ENCODE results near the gene RAB26.
A peak's percentile ranks its signal among the peaks of the same experiment; 100 is the strongest.

RAB26 gene

DNA sequence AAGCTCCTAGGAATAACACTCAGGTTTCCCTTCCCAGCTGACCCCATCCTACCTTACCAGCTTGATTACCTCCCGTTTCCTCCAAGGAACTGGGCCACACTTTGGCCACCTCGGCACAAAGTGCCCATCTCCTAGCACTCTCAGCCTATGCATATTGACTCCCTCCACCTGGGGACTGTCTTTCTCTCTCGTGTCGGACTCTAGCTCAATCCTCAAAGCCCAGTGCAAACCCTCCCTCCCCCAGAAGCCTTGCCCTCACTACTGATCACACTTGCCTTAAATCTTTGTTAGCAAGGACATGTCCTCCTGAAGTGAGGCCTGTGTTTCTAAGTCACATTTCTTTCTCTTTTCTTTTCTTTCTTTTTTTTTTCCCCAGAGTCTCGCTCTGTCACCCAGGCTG, 2.6 kb upstream of the RAB26 start:
- DNase-seq: no peak

DNA sequence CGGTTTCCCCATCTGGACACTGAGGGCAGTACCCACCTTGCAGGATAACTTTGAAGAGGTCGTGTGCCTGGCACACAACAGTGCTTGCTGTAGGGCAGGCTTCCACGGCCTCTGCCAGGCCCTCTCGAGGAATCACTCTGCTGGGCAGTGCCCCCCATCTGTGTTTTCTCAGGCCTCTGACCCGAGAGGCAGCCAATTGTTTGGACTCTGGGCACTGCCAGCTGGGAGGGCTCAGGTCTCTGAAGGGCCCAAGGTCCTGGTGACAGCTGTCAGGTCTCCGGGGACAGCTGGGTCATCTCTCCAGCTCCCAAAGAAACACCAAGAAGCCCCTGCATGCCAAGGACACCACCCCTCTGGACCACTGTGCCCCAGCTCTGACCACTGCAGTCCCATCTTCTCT, 1.0 kb upstream of the RAB26 start:
- DNase-seq: no peak

DNA sequence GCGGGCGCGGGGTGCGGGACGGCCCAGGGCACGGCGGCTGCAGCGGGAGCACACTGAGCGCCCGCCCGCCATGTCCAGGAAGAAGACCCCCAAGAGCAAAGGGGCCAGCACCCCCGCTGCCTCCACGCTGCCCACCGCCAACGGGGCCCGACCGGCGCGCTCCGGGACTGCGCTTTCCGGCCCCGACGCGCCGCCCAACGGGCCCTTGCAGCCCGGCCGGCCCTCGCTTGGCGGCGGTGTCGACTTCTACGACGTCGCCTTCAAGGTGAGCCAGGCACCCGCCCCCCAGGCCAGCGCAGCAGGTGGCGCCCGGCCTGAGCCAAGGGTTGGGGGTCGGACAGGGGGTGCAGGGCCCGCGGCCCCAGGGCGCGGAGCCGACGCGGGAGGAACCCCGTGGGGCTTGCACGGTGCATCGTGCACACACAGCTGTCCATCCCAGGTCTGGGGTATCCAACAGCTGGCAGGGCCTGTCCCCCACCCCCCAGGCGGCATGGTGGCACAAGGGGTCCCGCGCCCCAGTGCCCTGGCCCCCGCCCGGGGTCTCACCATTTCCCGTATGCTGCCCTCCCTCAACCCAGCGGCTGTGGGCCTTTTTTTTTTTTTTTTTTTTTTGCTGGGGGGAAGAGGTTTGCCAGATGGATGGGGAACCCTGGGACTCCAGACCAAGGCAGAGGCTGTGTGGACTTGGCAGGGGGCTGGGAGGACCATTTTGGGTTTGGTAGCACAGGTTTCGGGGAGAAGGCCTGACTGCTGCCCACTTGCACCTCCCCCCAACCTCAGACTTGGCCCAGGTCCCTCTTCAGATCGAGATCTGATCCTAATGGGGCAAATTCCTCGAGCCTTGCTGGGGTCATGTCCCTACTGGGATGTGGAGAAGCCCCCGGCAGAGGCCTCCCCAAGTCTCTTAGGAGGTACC, 547 bp downstream of the RAB26 start:
- no peak for DNase-seq

DNA sequence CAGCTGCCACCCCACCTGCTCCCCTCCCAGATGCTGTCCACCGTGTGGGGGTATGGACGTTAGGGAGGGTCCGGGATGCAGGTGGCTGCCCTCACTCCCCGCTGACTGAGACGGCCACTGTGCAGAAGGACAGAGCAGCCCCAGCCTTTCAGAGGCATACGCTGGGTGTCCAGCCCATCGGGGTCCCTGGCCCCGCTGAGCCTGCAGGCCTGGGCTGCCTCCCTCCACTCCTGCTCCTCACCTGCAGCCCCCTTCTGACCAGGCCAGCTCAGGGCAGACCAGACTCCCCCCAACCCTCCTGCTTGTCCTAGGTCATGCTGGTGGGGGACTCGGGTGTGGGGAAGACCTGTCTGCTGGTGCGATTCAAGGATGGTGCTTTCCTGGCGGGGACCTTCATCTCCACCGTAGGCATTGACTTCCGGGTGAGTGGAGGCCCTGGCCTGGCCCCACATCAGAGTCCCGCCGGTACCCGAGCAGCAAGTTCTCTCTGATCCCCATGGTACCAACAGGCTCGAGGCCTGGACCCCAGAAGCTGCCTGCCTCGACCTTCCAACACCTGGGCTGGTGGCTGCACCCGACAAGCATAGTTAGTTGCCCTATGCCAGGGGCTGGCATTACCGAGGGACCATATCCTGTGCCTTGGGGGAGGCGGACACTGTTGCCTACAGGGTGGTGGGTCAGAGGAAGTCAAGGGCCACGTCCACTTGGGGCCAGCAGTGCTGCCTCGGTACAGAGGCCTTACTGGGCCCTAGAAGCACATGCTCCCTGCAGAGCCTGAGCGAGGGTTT, 1.4 kb downstream of the RAB26 start:
- DNase-seq: no peak

DNA sequence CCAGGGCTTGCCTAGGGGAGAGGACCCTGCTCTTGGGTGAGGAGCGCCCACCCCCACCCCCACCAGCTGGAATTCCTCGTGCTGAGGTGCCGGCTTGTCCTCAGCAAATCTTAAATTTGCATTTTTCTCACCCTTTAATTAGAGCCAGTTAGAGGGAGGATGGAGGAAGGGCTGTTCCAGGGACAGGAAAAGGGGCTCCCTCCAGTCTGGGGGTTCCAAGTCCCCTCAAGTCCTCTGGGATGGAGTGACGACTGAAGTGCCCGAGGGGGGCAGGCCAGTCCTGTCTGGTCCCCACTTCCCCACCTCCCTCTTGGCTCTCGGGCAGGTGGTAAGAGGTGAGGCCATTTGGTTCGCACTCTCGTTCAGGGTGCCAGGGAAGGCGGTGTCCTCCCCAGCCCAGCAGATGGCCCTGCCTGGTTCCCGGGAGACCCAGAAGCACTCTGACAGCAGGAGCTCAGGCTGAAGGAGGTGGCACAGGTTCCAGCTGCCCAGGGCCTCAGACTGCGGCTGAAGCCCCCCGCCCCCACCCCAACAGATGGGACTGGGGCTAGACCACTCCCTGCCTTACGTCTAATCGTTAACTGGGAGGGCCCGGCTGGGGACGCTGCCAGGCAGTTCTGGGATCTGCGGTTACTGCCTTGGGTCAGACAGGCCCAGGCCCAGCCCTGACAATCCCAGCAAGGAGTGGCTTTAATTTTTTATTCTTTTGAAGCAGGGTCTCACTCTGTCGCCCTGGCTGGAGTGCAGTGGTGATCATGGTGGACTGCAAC, 2.2 kb downstream of the RAB26 start:
- no peak for DNase-seq

DNA sequence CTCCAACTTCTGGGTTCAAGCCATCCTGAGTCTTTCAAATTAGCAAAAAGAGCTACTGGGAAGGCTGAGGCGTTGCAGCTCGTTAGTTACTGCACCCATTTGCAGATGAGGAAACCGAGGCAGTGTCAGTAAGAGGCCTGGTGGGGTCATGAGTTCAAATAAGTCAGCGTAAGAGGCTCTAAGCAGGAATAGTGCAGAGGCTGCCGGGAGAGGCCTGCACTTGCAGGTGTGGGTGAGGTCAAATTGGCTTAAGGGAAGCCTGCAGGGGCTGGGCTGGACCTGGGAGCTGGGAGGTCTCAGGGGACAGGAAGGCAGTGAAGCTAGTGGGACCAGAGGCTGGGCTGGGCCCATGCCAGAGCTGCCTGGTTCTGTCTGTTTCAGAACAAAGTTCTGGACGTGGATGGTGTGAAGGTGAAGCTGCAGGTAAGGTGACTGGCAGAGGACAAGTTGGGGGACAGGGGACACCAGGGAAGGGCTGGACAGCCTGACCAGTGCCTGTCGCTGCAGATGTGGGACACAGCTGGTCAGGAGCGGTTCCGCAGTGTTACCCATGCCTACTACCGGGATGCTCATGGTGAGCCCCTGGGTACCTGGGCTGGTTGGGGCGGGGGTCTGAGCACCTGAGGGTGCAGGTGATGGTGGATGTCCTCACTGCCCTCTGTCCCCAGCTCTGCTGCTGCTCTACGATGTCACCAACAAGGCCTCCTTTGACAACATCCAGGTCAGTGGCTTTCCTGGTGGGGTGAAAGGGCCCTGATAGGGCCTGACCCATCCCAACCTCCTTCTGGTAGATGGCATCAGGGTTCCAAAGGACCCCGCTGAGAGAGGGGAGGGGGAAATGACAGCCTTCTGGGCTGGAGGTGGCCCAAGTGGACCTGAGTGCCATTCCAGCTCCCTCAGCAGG, 3.0 kb downstream of the RAB26 start:
- DNase-seq: no peak

DNA sequence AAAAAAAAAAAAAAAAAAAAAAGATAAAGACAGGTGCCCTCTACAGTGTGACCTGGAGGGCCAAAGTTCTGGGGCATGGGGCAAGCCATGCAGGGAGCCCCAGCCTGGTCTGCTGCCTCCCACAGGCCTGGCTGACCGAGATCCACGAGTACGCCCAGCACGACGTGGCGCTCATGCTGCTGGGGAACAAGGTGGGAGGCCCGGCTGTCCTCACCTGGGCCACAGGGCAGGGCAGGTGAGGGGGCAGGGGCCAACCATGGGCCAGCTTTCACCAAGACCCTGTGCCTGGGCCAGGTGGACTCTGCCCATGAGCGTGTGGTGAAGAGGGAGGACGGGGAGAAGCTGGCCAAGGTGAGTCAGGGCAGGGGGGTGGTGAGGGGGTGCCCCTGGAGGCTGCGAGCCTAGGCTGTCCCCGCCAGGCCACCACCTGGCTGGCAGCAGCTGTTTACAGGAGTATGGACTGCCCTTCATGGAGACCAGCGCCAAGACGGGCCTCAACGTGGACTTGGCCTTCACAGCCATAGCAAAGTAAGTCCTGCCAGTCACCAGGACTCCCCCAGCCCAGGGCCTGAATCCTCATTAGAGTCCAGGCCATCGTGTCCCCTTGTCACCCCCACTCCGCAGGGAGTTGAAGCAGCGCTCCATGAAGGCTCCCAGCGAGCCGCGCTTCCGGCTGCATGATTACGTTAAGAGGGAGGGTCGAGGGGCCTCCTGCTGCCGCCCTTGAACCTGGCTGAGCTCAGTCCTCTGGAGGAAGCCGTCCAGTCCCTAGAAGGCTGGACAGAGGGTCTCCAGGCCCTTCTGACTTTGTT, 4.5 kb downstream of the RAB26 start:
- DNase-seq: no peak

DNA sequence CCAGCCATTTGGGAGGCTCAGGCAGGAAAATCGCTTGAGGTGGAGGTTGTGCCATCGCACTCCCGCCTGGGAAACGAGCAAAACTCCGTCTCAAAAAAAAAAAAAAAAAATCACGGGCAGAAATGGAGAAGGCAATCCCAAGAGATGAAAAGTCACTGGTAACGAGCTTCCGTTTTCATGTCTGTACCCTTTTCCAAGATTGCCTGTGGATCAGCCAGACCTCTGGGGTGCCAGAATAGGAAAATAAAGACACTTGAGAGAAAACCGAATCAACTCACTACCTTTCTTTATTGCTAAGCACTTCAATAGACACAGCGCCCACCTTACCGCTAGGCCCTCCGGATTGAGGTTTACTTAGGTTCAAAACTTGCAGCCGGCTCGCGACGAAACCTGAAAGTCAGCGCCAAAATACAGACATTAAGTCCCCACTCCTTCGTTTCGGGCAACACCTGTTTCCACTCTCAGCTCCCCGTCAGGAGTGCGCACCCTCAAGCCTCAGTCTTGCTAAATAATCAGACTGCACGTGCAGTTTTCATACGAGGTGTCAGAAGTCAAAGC, 6.2 kb downstream of the RAB26 start:
- no peak for DNase-seq

DNA sequence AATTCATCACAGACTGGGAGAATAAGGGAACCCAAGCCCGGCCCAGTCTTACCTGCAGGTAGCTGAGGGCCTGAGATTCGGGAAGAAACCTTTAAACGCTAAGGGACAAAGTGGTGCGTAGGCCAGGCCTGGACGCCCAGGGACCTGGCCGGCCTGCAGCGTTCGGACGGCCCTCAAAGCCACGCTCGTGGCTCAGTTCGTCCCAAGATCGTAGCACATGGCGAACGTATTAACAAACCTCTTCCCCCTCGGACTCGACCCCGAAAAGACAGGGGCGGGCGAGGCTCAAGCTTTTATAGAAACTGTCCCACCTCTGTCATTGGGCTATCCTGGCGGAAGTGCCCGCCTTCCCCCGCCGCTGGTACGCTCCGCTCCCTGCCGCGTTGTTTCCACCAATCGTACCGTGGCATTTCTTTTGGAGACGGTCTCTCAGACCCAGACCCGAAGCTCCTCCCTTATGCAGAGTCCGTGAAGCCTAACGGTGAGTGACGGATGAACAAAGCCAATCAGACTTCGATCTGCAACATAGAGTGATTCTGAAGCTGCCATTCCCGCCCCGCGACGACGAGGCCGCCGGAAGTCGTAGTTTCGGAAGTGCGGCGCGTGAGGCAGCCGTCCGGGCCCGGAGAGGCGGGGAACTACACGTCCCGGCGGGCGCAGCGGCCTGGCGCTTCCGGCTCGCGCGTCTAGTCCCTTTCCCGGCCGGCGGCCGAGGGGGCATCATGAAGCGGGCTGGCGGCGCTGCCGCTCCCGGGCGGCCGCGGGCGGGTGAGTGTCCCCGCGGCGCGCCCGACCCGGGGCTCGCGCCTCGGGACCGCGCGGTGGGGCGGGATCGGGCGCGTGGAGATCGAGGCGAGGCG, 6.9 kb downstream of the RAB26 start, which contains the start of gene TRAF7:
Gene TRAF7 (plus strand): TSS at position 692 of the 860 bp plus-strand sequence. CDS start 8,139 bp downstream, outside the sequence.
- DNase-seq: peak; percentile 99 to 100

DNA sequence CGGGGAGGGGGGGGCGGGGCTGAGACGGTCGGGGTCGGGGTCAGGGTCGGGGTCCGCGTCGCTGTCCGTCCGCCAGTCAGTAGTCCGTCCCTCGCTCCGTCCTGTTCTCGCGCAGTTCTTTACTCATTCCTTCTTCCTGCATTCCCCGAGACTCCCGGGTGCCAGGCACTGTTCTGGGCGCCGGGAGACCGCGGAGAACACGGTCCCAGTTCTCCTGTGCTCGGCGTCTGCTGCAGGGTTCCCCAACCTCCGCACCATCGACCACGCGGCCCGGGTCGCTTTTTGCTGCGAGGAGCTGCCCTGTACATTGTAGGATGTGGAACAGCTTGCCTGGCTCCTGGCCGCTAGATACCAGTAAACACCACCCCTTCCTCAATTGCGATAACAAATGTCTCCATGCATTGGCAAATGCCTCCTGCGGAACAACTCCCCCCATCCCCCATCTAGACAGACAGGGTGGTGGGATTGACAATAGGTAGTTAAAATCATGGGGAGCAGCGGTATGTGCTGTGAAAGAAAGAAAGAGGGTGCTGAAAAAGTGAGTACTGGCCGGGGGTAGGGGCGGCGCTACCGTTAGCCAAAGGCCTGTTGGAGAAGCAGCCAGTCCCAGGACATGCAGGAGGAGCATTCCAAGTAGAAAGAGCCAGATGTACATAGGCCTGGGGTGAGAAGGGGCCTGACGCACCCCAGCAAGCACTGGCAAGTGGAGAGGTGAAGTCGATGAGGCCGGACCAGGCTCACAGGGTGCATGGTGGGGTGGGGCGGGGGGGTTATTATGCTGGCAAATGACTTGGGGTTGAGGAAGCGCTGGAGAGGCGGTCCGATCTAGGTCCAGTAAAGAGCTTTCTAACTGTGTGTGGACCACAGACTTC, 7.8 kb downstream of the RAB26 start:
- no peak for DNase-seq

DNA sequence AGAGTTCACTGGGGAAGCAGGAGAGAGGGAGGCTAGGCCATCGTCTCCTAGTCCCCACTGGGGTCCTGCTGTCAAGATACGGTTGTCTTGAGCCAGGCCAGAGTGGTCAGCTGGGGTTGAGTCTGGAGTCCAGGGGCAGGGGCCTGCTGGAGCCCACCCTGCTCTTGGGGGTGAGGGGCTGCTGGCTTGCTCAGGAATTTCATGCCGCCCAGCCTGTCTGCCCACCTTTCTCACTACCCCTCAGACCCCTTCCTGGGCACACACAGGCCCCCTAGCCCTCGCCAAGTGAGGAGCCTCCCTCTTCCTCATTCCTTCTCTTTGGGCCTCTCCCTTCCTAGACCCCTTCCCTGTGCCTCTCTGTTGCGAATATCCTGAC, 8.4 kb downstream of the RAB26 start:
- no peak for DNase-seq

DNA sequence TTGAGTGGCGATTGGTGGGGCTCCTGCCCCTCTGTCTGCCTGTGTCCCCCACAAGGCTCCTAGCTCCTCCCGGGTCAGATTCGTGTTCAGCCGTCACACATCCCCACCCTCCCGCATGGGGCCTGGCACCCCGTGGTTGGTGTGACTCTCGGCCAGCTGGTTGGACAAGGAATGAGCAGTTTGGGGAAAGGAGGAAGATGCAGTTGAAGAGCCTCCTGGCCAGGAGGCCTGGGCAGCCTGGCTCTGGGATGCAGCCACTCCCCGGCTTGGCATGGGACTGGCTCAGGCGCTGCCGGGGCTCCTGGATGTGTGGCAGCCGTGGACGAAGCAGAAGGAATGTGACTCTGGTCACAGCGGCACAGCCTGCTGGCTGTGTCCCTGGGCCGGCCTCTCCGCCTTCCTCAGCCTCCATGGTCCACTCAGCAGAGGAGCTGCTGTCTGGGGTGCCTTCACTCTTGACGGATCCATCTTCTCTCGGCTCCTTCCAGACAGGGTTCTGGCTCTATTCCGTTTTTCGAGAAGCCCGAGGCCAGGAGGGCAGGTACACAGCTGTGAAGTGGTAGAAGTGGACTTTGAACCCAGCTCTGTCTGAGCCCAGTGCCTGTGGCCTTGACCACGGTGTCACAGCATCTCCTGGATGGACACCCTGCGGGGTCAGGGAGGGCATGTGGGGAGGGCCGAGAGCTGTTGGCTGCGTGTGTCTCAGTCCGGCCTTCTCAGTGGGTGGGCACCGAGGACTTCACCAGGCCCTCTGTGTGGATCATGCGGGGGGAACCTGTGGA, 9.2 kb downstream of the RAB26 start:
- DNase-seq: no peak

DNA sequence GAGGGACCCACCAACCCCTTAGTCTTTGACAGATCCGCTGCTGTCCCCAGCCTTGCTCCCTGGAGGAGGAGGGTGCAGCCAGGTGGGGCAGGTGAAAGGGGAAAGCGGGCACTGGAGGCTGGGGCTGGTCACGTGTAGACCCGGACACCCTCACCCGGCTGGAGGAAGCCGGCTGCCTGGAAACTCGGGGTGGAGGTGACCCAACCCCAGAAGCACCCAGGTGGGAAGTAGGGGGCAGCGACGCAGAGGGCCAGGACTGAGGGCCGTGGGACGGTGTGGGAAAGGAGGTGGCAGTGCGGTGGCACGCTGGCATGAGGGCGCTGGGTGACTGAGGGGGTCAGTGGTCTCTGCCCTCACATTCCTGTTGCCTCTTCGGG, 9.8 kb downstream of the RAB26 start:
- DNase-seq: no peak

DNA sequence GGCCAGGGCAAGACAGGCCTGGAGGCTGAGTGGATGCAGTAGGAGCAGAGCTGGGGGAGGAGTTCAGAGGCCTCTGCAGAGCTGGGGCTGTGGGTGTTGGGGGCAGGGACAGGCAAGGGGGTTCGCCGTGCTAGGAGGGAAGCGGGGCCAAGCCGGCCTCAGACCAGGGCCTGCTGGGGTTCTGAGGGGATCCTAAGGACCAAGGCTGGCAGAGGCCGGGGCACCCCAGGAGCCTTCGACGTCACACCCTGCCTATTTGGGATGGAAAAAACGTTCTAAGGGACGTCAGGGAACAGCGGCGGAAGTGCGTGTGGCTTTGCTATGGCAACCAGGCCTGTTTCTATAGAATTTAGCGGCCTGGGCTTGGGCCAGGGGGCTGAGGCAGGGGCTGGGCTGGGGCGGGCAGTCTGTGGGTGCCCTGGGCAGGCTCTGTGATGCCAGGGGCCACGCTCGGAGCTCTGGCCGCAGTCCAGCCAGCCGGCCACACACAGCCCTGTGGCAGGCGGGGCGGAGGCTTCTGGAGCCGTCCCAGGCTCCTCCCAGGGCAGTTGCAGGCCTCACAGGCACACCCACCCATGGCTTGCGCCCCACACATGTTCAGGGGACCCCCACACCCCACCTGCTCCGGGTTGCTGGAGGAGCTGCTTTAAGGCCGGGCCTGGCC, 10.9 kb downstream of the RAB26 start:
- DNase-seq: no peak

DNA sequence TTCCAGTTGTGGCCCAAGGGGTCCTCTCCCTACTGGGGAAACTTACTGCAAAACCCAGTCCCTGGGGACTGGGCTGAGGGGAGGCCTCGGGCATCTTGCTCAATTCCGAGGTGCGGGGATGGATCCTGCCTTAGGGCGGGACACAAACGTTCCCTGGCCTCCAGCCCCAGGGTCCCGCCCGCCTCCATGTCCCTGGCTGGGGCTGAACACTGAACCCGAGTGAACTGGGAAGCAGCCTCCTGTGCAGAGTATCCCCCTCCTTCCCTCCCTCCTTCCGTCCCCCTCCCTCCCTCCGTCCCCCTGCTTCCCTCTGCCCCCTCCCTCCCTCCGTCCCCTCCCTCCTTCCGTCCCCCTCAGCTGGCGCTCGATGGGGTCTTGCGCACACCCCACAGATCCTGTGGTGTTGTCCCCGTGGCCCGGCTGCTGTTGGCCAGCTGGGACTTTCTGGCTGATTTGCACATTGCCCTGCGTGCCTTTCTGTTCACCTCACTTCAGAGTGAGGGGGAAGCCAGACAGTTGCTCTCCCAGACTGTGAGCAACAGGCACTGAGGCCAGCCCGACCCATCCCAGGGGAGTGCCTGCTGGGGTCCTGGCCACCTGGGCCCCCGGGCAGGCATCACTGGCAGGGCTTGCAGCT, 12.6 kb downstream of the RAB26 start:
- DNase-seq: no peak

DNA sequence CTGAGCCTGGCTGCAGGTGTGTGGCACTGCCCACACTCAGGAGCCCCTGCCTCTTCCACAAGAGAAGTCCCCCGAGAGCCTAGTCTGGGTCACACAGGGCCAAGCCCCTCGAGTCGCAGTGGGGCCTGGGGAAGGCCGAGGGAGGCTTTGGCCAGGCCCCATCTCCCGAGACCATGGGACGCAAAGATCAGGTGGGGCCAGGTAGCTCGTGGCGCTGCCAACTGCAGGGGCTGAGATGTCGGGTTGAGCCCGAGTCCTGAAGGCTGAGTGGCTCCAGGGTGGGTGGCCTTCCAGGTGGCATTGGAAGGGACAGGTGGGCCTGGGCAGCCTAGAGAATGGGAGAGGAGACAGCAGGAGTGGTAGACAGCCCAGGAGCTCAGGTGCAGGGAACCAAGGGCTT, 13.5 kb downstream of the RAB26 start:
- DNase-seq: no peak

DNA sequence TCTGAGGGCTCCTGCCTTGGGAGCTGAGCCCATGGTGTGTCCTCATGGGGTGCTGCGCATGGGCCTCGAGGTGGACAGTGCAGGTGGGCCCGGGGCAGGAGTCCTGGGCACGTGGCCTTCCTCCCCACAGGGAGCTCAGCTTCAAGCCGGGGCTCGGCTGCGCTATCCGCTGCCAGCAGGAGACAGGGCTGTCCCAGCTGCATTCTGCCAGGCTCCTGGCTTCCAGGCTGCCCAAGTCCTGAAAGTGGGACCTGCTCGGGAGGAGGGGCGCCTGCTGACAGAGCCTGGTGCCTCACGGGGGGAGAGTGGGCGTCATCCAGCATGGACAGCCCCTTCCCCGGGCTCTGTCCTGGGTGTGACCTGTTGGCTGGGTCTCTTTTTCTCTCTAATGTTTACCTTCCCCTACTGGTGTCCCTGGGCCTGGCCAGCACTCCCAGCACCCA, 14.3 kb downstream of the RAB26 start:
- DNase-seq: no peak
